SK-N-MC (cell line): Measurements from ENCODE around the gene CEND1.
A peak's percentile ranks its signal among the peaks of the same experiment; 100 is the strongest.

Experiments
- DNase-seq: peaks from one replicate; pipeline ENCODE4 v3.0.0-alpha.2; 2011; ENCODE audit warnings: low read depth, low spot score
- H3K27ac ChIP-seq: fragments of 200-600 bp; sonication (generic); 2 replicates; pipeline ENCODE4 v1.5.1; 2016; ENCODE audit warnings: mixed run types
- H3K36me3 ChIP-seq: fragments of 200-600 bp; sonication (generic); 2 replicates; pipeline ENCODE4 v1.6.1; 2017; ENCODE audit warnings: antibody characterized with exemption, low read length, mixed read lengths; ENCODE audit not compliant: insufficient read depth
- H3K4me3 ChIP-seq: fragments of 200-600 bp; sonication (generic); 2 replicates; pipeline ENCODE4 v1.5.1; 2016
- H3K9ac ChIP-seq: fragments of 200-600 bp; sonication (generic); 2 replicates; pipeline ENCODE4 v1.8.0; 2017; ENCODE audit warnings: mixed run types, mixed read lengths; ENCODE audit not compliant: insufficient read length
- H3K9me3 ChIP-seq: fragments of 200-600 bp; sonication (generic); 2 replicates; pipeline ENCODE4 v1.6.1; 2017; ENCODE audit warnings: low read depth, mild to moderate bottlenecking, antibody characterized with exemption, low read length, moderate library complexity, mixed read lengths
- EZH2 ChIP-seq: fragments of 200-600 bp; sonication (generic); IDR thresholded peaks from one replicate; pipeline ENCODE4 v1.6.1; 2017; ENCODE audit warnings: antibody characterized with exemption
- FOXP2 ChIP-seq: optimal IDR thresholded peaks from 2 replicates; pipeline ENCODE3; 2011; ENCODE audit warnings: mild to moderate bottlenecking, moderate library complexity; ENCODE audit not compliant: insufficient read depth; ENCODE audit errors: extremely low read length, control extremely low read depth
- POLR2AphosphoS5 ChIP-seq: IDR thresholded peaks from 2 replicates; pipeline ENCODE4 v1.6.1; 2012; ENCODE audit warnings: mild to moderate bottlenecking, low read depth, low read length, borderline replicate concordance

The CEND1 gene

GRCh38 chr11:829176-829846, 39.4 kb upstream of the CEND1 start:
- Histone ChIP-seq H3K4me3 (peak overlapping the region; percentile 86), H3K36me3 (no peaks in the 10 kb centered on the region; the same call in 1 of the 2 replicates), H3K9me3 (no peaks in the 10 kb centered on the region), H3K27ac (no peak overlapping the region), H3K9ac (no peak overlapping the region)
- no peak for DNase-seq
- TF ChIP-seq FOXP2 (no peak), EZH2 (no peak), POLR2AphosphoS5 (no peak)

DNA sequence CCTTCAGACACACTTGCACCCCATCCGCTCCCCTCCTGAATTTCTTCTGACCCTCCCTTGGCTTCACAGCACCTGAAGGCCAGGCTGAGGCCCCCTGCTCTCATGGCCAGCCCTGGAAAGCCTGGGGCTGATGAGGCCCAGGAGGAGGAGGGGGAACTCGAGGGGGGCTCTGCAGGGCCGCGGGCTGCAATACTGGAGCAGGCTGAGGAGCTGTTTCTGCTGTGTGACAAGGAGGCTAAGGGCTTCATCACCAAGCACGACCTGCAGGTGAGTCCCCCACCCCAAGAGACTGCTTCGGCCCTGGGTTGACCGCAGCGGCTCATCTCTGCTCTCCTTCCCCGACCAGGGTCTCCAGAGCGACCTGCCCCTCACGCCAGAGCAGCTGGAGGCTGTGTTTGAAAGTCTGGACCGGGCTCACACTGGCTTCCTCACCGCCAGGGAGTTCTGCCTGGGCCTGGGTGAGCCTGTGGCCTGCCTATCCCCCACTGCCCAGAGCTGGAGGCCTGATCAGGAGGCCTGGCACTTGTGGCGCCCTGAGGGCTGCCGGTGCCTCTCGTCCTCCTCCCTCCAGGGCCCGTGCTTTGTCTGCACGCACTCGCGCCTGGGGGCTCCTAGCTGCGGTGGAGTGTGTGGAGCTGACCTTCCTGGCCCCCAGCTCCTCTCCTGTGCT, 38.8 kb upstream of the CEND1 start:
- Histone ChIP-seq H3K9me3 (no peaks in the 10 kb centered on the region), H3K27ac (no peak overlapping the region), H3K4me3 (peak overlapping the region; percentile 86), H3K9ac (no peak overlapping the region), H3K36me3 (no peaks in the 10 kb centered on the region; the same call in 1 of the 2 replicates)
- TF ChIP-seq FOXP2 (no peak), EZH2 (no peak), POLR2AphosphoS5 (no peak)
- no peak for DNase-seq

DNA sequence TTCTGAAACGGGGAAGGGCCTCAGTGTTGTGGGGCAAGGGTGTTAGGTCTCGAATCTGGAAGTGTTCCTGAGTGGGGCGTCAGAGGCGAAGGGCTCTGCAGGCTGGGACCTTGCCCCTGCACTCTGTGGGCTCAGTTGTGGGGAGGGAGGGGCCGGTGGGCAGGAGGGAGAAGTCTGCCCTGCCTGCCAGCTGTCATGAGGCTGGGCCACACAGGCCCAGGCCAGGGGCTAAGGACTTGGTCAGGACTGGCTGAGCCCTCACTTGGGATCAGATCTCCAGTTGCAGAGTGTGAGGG, 38.0 kb upstream of the CEND1 start, which contains the start of gene CRACR2B:
CRACR2B (plus strand) TSS at position 23 of the 296 bp plus-strand sequence. CDS start 689 bp downstream, outside the sequence.
- Histone ChIP-seq H3K4me3 (peak within 1 kb of the TSS; percentile 86), H3K9ac (peak within 1 kb of the TSS; percentile 32), H3K36me3 (no peaks in the 10 kb centered on the region; the same call in 1 of the 2 replicates), H3K9me3 (no peaks in the 10 kb centered on the region), H3K27ac (no peak within 1 kb of the TSS)
- no peak for DNase-seq
- TF ChIP-seq FOXP2 = no peak
- TF ChIP-seq POLR2AphosphoS5 = no peak
- TF ChIP-seq EZH2 = no peak

DNA sequence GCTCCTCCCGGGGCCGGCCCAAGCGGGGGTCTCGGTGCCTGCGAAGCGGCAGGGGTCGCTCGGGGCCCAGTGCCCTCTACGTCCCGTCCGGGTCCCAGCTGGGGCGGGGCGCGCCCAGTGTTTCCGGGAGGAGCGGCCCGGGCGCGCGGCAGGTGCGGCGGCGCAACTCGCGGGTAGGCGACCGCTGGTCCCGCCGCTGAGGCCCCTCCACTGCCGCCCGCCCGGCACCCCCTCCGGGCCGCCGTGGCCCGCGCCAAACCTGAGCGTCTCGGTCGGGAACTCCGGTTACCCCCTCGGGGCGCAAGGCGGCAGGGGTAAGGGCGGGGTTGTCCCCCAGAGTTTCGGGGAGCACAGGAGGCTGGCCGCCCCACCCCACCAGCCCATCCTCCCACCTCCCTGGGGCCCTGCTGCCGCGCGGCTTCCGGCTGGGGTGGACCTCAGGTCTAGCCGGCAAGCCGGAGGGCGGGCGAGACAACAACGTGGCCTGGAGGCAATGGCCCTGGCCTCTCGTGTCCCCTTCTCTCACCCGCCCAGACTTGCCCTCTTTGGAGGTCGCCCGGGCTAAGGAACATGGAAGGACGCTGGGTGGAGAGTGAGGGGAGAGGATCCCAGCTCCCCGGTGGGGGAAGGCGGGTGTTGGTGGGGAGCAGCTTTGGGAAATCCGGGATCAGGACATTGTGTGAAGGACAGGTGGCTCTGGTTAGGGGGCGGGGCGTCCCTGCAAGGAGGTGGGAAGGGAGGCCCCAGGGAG, 37.4 kb upstream of the CEND1 start:
- peak overlapping the region; percentile 70 for H3K4me3 ChIP-seq
- DNase-seq = no peak
- peak overlapping the region; percentile 32 for H3K9ac ChIP-seq
- no peak for TF ChIP-seq POLR2AphosphoS5
- TF ChIP-seq EZH2 = no peak
- no peak for TF ChIP-seq FOXP2
- H3K36me3 ChIP-seq = no peaks in the 10 kb centered on the region; the same call in 1 of the 2 replicates
- no peak overlapping the region for H3K27ac ChIP-seq
- no peaks in the 10 kb centered on the region for H3K9me3 ChIP-seq

- TF ChIP-seq EZH2 (no peak), POLR2AphosphoS5 (no peak), FOXP2 (no peak)
- H3K36me3 ChIP-seq = no peaks in the 10 kb centered on the region; the same call in 1 of the 2 replicates
- no peak for DNase-seq
- no peak overlapping the region for H3K27ac ChIP-seq
- H3K9me3 ChIP-seq = no peaks in the 10 kb centered on the region
- peak overlapping the region; percentile 70 for H3K4me3 ChIP-seq
- H3K9ac ChIP-seq = peak overlapping the region; percentile 32
Measured at GRCh38 chr11:826836-827145, 36.9 kb upstream of the CEND1 start.

- H3K9me3 ChIP-seq = no peaks in the 10 kb centered on the region
- no peak for DNase-seq
- TF ChIP-seq EZH2 (no peak), POLR2AphosphoS5 (no peak), FOXP2 (no peak)
- no peak overlapping the region for H3K27ac ChIP-seq
- no peaks in the 10 kb centered on the region; the same call in 1 of the 2 replicates for H3K36me3 ChIP-seq
- no peak overlapping the region for H3K4me3 ChIP-seq
- H3K9ac ChIP-seq = no peak overlapping the region
Measured at GRCh38 chr11:826227-826621, 36.3 kb upstream of the CEND1 start.

- Histone ChIP-seq H3K27ac (no peak overlapping the region), H3K36me3 (no peaks in the 10 kb centered on the region; the same call in 1 of the 2 replicates), H3K9me3 (no peaks in the 10 kb centered on the region), H3K4me3 (no peak overlapping the region), H3K9ac (no peak overlapping the region)
- TF ChIP-seq POLR2AphosphoS5 (no peak), FOXP2 (no peak), EZH2 (no peak)
- DNase-seq = no peak
Measured at GRCh38 chr11:825366-826226, 35.7 kb upstream of the CEND1 start.
